ENCODE results near the gene CCDC80. TPM values are rescaled to one million over a fixed set of nuclear protein-coding genes. Genes with fewer than 3 reads are reported as not detected.

The CCDC80 gene
- total and polyA plus RNA-seq, 2 of the 4 experiments (the other 2 are of a cell fraction), result 387 to 418 TPM

DNA sequence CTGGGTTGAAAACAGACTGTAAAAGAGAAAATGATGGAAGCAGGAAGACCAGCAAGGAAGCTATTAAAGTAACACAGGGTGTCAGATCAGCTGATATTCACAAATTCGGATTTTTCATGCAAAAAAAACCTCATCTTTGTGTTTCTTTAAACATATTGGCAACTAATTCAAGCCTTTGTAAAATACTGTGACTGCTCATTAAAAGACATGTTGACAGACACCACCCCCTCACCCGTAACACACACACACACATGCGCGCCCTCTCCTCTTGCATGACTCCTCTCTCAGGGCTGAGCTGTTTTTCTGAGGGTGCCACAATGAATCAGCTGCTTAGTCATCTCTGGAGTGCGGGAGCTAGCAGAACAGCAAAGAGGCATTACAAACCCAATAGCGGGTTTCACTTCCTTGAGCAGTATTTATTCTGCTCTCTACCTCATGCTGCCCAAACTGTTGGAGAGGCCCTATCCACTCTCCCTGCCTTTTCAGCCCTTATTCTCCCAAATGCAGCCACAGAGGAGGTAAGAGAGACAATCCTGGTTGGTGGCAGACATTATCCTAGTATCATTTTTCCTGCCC is 35.8 kb upstream of the CCDC80 start (continued):
- TF ChIP-seq RFX5 (IDR thresholded peaks at IDR 0.05; ENCODE audit: low read depth, low read length), result no peak
- peak; percentile 76 for TF ChIP-seq BHLHE40 (IDR thresholded peaks at IDR 0.05; ENCODE audit: low read depth, low read length)

DNA sequence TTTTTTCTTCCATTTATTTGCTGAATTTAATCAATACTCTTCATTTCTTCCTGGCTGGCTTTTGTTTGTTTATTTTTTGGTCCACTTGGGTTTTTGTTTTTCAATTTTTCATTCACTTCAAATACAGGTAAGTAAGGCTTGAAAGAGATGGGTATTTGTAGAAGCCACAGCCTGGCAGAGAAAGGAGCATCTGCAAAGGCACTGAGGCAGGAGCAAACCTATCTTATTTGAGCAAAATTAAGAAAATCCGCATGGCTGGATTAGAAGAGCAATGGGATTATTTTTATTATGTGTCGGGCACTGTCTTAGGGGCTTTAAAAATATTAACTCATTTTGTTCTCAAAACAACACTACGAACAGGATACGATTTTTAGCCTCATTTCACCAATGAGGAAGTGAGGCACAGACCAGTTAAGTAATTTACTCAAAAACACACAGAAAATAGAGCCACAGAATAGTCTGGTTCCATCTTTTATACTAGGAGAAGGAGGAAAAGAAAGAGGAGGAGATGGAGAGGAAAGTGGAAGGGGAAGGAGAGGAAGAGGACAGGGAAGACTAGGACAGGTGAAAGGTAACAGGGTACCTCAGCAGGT is 35.1 kb upstream of the CCDC80 start:
- peak overlapping the region; percentile 65 for H3K14ac ChIP-seq (replicated peaks; ENCODE audit: low read depth, low read length)
- peak overlapping the region; percentile 68; the same call in 1 of the 2 replicates for H3K27ac ChIP-seq (ENCODE audit: insufficient read depth, low read length)
- H3K79me1 ChIP-seq (ENCODE audit: low read depth in 1 of 2, low read length in 2 of 2), result no peaks in the 10 kb centered on the region; a peak in 1 of 4 replicates
- peak overlapping the region; percentile 93 for H4K91ac ChIP-seq (ENCODE audit: insufficient read depth, low read depth, low read length)
- no TSS peak for BruUV-seq (replicated peaks)
- H4K20me1 ChIP-seq (ENCODE audit: insufficient read depth, low read length), result no peaks in the 10 kb centered on the region
- peak overlapping the region; percentile 90 for H2BK5ac ChIP-seq (ENCODE audit: low read depth, low read length, poor library complexity, severe bottlenecking)
- peak overlapping the region; percentile 67 for H2AK9ac ChIP-seq (replicated peaks; ENCODE audit: low read depth, low read length, poor library complexity)
- H3K56ac ChIP-seq (ENCODE audit: extremely low read depth, insufficient read depth, low read length), result peak overlapping the region; percentile 94
- H3K23ac ChIP-seq (ENCODE audit: low read depth, low read length), result peak overlapping the region; percentile 82; the same call in 1 of the 2 replicates
- peak overlapping the region; percentile 25; the same call in 1 of the 2 replicates for H3K9ac ChIP-seq (ENCODE audit: low read depth, low read length)
- no CpG with 5 or more reads among the region's 4 CpGs for WGBS, 2 experiments (ENCODE audit: extremely low coverage in 2 of 2, insufficient read length in 1 of 2)
- peak overlapping the region; percentile 92 for H2AK5ac ChIP-seq (ENCODE audit: low read depth, low read length)
- H2BK120ac ChIP-seq (ENCODE audit: low read depth, low read length), result peak overlapping the region; percentile 98
- H3K4me2 ChIP-seq (ENCODE audit: low read depth, low read length), result peak overlapping the region; percentile 49; the same call in 1 of the 2 replicates
- H3K9me3 ChIP-seq (ENCODE audit: control insufficient read depth, insufficient read depth, low read length), result no peaks in the 10 kb centered on the region
- peak overlapping the region; percentile 97 for H3K4ac ChIP-seq (ENCODE audit: low read depth, low read length)
- H2BK15ac ChIP-seq (ENCODE audit: low read depth, low read length), result peak overlapping the region; percentile 88; the same call in 2 of the 3 replicates
- dilution Hi-C loops (cut with HindIII; ENCODE audit: low sequenced_read_pairs, unreplicated experiment), result no loop called here
- DNase-seq (no peak), ATAC-seq (ENCODE audit: low read depth) (no peak)
- TF ChIP-seq CEBPB (IDR thresholded peaks at IDR 0.05; ENCODE audit: low read depth, low read length) (no peak), RAD21 (IDR thresholded peaks at IDR 0.05; ENCODE audit: low read length) (no peak), POLR2A (IDR thresholded peaks at IDR 0.05; ENCODE audit: low read depth, low read length) (no peak), USF2 (IDR thresholded peaks at IDR 0.05; ENCODE audit: low read depth, low read length) (no peak)
- H3K18ac ChIP-seq (ENCODE audit: low read depth, low read length), result peak overlapping the region; percentile 95
- peak overlapping the region; percentile 61 to 94 for H4K8ac ChIP-seq (ENCODE audit: low read depth in 2 of 2, low read length in 2 of 2)
- H2AFZ ChIP-seq (replicated peaks; ENCODE audit: low read length, poor library complexity), result no peak overlapping the region
- no peak overlapping the region for H3K4me3 ChIP-seq (ENCODE audit: insufficient read depth, low read depth, low read length)
- ChIA-PET POLR2A (ENCODE audit: unreplicated experiment) (interaction anchor here (1.2 kb wide), 1 partner anchor 9 kb away, joined by 6 read pairs; no protein-coding TSS in a partner anchor), CTCF (interaction anchor here (1.2 kb wide), 1 partner anchor 20 kb away, joined by 4 read pairs; no protein-coding TSS in a partner anchor)
- H3K4me1 ChIP-seq (ENCODE audit: control insufficient read depth, insufficient read depth, low read length), result peaks cover 27% of the 10 kb centered on the region
- no peaks in the 10 kb centered on the region for H3K36me3 ChIP-seq (ENCODE audit: control insufficient read depth, insufficient read depth, low read length)
- peak overlapping the region; percentile 97 for H4K5ac ChIP-seq (ENCODE audit: low read depth, low read length)
- peak overlapping the region; percentile 98 for H2BK20ac ChIP-seq (ENCODE audit: low read depth, low read length)
- peaks cover 25% of the 10 kb centered on the region for H3K9me1 ChIP-seq (ENCODE audit: insufficient read depth, low read length)
- no peaks in the 10 kb centered on the region for H3K27me3 ChIP-seq (ENCODE audit: control insufficient read depth, insufficient read depth, low read length)
- intact Hi-C loops (cut with micrococcal nuclease), result loop anchor here (2.0 kb wide), 1 partner anchor 33 kb away; no protein-coding TSS in a partner anchor
- in situ Hi-C loops (cut with MboI; ENCODE audit: low sequenced_read_pairs), result no loop called here

All from IMR-90 (cell line).